ENCODE measurements around the gene PRSS50.

- no peak for TF ChIP-seq CTCF (IDR thresholded peaks at IDR 0.05 in 8 of 11, conservative IDR thresholded peaks at IDR 0.05 in 3 of 11)
- TF ChIP-seq POLR2AphosphoS5 (IDR thresholded peaks at IDR 0.05): no peak
Observed at GRCh38 chr3:46746711-46747110, 29.0 kb upstream of the PRSS50 start.
